GM10847 (cell line): ENCODE results near the gene RAD18.

ENCODE experiments used
- POLR2A ChIP-seq: IDR thresholded peaks from 2 replicates; pipeline ENCODE4 v1.6.1; 2011; ENCODE audit not compliant: insufficient read length; ENCODE audit errors: extremely low read depth

Gene RAD18

DNA sequence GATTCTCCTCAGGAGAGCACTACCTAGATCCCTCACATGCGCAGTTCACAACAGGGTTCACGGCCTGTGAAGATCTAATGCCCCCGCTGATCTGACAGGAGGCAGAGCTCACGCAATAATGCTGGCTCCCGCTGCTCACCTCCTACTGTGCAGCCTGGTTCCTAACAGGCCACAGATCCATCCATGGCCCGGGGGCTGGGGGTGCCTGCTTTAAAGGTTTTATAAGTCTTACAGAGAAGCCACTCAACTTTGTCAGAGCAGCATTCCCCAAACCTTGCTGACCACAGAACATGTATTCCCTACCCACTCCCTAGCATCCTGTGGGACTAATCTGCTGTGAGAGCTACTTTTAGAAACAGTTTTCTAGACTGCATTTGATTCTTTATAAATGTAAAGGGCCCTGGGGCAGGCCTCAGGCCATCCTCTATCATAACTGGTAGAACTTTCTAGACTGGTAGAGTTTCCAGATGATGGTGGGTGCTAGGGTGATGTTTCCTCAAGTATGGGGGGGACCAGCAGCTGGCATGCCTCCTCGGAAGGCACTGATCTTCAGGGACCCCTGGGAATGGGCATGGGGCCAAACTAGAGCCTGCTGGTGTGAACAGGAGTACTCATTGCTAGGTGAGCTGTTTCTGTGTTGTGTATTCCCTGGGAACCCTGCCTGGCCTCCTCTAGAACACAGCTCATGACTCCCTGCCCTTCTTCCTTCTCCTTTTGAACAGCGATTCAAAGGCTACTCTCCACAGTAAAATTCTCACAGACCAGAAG, 25.7 kb upstream of the RAD18 start:
- TF ChIP-seq POLR2A = no peak

- TF ChIP-seq POLR2A = no peak
Observed at GRCh38 chr3:8988384-8988655, 25.0 kb upstream of the RAD18 start.

DNA sequence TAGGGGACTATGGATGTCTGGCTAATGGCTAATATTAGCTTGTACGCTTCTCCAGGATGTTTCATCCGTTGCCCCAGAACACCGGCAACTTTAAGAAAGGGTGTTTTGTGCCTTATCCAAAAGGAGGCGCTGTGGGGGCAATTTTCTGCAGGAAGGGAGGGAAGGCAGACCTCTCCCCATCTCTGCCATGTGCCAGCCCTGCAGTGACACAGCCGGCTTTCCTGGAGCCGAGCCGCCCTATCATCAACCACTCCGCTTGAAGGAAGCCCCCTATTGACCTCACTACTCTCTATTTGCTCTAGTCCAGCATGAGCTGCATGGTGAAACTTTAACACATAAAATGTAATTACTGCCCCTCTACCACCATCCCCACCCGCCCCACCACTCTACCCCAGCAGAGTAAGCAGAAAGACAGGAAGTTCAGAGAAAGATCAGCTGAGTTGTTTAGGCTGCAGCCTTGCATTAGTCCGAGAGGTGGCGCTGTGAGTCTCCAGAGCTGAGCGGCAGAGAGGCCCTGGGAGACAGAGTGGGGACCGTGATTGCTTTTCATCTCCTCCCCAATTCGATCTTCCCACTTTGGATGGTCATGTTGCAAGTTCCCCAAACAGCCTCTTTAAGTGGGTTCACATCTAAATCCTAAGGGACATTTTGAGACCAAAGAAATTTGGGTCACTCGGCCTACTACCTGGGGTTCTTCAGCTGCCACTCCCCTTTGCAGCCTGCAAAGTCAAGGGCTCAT, 24.5 kb upstream of the RAD18 start:
- TF ChIP-seq POLR2A = no peak

GRCh38 chr3:8987226-8987625, 24.0 kb upstream of the RAD18 start:
- TF ChIP-seq POLR2A = no peak

DNA sequence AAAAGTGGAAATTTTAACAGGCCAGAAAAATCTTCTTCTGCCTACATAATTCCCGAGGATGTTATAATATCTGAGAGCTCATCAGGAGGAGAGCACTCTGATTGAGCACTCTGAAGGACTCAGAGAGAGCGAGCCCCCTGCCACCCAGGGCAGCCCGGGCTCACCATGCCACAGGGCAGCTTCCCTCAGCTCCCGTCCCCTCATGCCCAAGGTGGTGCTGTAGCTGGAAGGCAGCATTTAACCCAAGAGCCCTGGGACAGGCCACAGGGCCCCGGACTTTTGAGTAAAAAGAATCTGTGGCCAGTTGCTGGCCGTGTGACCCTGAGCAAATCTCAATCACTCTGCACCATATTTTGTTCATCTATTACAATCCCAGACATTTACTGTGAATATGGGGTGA, 23.5 kb upstream of the RAD18 start:
- TF ChIP-seq POLR2A = no peak

DNA sequence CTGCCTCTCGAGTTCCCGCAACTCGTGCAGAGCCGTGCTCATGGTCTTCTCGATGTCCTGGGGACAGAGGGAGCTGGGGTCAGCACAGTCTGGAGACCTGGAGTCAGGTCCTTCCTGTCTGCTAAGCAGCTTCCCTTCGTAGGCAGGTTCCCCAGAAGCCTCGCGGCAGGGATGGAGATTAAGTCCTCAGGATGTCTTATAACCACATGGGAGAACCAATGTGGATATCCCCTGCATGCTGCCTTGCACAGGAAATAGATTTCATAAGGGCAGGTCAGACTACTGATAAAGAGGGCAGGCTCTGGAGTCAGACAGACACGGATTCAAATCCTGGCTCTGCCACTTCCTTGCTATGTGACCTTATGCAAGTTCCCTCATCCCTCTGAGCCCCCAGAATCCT, 22.6 kb upstream of the RAD18 start:
- no peak for TF ChIP-seq POLR2A

GRCh38 chr3:8985411-8985831, 22.1 kb upstream of the RAD18 start:
- no peak for TF ChIP-seq POLR2A

GRCh38 chr3:8984526-8984925, 21.3 kb upstream of the RAD18 start:
- no peak for TF ChIP-seq POLR2A

DNA sequence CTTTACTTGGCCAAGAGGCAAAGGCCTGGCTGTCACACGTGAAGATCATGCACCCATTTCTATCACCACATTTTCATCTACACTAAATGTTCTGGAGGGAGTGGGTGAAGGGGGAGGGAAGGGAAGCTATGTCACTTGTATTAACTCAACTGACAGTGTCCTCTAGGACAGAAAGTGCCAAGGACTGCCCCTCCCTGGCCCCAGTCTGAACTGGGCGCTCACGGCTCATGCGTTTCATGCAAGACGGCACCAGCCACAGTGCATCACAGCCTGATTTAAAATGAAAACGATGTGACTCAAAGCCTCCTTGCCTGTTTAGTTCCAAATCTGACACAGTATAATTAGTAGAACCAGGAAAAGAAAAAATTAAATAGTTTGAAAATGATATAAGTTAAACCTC, 20.8 kb upstream of the RAD18 start:
- TF ChIP-seq POLR2A = no peak

- no peak for TF ChIP-seq POLR2A
Observed at GRCh38 chr3:8983591-8983990, 20.3 kb upstream of the RAD18 start.

- TF ChIP-seq POLR2A = no peak
Observed at GRCh38 chr3:8983026-8983425, 19.8 kb upstream of the RAD18 start.

DNA sequence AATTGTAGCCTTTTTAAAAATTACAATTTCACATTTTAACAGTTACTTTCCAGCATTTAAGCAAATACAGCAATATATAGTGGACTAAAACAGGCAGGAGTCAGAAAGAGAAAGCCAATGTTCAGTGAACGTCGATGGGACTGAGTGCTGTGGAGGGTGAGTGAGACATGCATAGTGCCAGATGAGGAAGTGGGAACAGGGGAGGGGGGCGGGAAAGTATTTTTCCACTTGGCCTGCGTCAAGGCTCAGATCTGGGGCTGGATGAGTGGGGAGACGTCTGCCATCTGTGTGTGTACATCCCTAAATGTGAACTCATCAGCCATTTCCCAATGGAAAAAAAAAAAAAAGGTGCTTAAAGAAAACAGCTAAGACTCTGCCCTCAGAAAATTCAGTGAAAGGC, 19.2 kb upstream of the RAD18 start:
- no peak for TF ChIP-seq POLR2A

DNA sequence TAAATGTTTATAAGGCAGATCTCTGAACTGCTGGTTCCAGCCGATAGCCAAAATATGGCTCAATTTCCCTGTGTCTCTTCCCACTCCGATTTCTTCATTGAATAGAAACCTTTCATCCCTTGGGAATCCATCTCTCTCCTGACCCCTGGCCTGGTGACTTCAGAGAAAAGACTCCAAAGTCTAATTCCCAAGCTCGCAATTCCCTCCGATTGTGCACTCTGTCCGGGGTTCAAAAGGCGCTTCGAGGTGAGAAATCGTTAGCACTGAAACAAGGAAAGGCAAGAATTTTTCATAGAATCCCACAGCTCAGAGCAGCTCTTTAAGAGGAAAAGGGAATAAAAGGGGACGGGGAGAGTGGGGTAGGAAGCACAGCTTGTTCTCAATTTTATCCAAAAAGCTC, 18.4 kb upstream of the RAD18 start:
- TF ChIP-seq POLR2A = no peak

GRCh38 chr3:8981296-8981695, 18.0 kb upstream of the RAD18 start:
- TF ChIP-seq POLR2A = no peak

- TF ChIP-seq POLR2A = no peak
Observed at GRCh38 chr3:8980756-8981257, 17.5 kb upstream of the RAD18 start.

DNA sequence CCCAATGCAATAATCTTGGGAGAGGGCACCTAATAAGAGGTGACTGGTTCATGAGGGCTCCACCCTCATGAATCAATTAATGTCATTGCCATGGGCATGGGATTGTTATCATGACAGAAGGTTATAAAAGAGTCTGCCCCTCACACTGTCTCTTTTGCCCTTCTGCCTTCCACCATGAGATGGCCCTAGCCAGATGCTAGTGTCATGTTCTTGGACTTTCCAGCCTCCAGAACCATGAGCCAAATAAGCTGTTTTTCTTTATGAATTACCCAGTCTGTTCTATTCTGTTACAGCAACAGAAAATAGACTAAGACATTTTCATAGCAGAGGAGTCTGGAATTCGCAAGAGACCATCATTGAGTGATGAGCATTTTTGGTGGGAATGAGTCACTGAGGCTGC, 16.0 kb upstream of the RAD18 start:
- TF ChIP-seq POLR2A = no peak

- TF ChIP-seq POLR2A = no peak
Observed at GRCh38 chr3:8978551-8978950, 15.3 kb upstream of the RAD18 start.
